HL-60 (cell line): ENCODE measurements around the gene MAP4.

Experiments
- DNase-seq, 2 experiments: peaks; one replicate each; pipeline ENCODE4 v3.0.0-alpha.2; 2010 to 2020; ENCODE audit warnings: low read depth in 1 of 2, low spot score in 1 of 2
- H3K27ac ChIP-seq: fragments of 250-450 bp; sonication (Bioruptor Pico); replicated peaks from 2 replicates; pipeline ENCODE4 v1.5.1; 2020; ENCODE audit warnings: mild to moderate bottlenecking, moderate library complexity
- H3K27me3 ChIP-seq: fragments of 250-450 bp; sonication (Bioruptor Pico); 2 replicates; pipeline ENCODE4 v1.5.1; 2021; ENCODE audit warnings: mild to moderate bottlenecking, moderate library complexity; ENCODE audit not compliant: insufficient read depth, poor library complexity, severe bottlenecking
- H3K4me3 ChIP-seq: replicated peaks from 2 replicates; pipeline ENCODE4 v1.5.1; 2011; ENCODE audit warnings: mild to moderate bottlenecking, control low read depth, low read length; ENCODE audit not compliant: insufficient read depth
- CTCF ChIP-seq: IDR thresholded peaks from one replicate; pipeline ENCODE4 v1.5.1; 2011; ENCODE audit warnings: low read length, control low read depth, inconsistent platforms; ENCODE audit not compliant: insufficient read depth
- GABPA ChIP-seq: IDR thresholded peaks from 2 replicates; pipeline ENCODE4 v1.6.1; 2012; ENCODE audit warnings: low read depth
- POLR2AphosphoS5 ChIP-seq: IDR thresholded peaks from 2 replicates; pipeline ENCODE4 v1.6.1; 2012; ENCODE audit warnings: low read depth
- REST ChIP-seq: IDR thresholded peaks from 2 replicates; pipeline ENCODE4 v1.6.1; 2012; ENCODE audit warnings: low read depth; ENCODE audit not compliant: insufficient replicate concordance
- SPI1 ChIP-seq: IDR thresholded peaks from 2 replicates; pipeline ENCODE4 v1.6.1; 2012; ENCODE audit warnings: low read depth, mild to moderate bottlenecking, borderline replicate concordance

The MAP4 gene

GRCh38 chr3:47989981-47990440, 26.2 kb downstream of the MAP4 start:
- peak; percentile 59 to 80 for DNase-seq
- TF ChIP-seq SPI1 (no peak), CTCF (peak; percentile 97), GABPA (no peak)
- no peak overlapping the region for H3K4me3 ChIP-seq
- H3K27ac ChIP-seq: no peak overlapping the region
- no peaks in the 10 kb centered on the region for H3K27me3 ChIP-seq

- Histone ChIP-seq H3K4me3 (no peak overlapping the region), H3K27me3 (no peaks in the 10 kb centered on the region), H3K27ac (no peak overlapping the region)
- no peak for DNase-seq
- TF ChIP-seq GABPA (no peak), REST (no peak), CTCF (no peak), SPI1 (no peak), POLR2AphosphoS5 (no peak)
Measured at GRCh38 chr3:47985381-47985780, 30.8 kb downstream of the MAP4 start.

- Histone ChIP-seq H3K27ac (no peak overlapping the region), H3K27me3 (no peaks in the 10 kb centered on the region), H3K4me3 (no peak overlapping the region)
- TF ChIP-seq SPI1 (no peak), POLR2AphosphoS5 (no peak), GABPA (no peak), REST (no peak), CTCF (no peak)
- DNase-seq: no peak
Measured at GRCh38 chr3:47984075-47984728, 32.0 kb downstream of the MAP4 start.

- H3K27me3 ChIP-seq: no peaks in the 10 kb centered on the region
- H3K4me3 ChIP-seq: no peak overlapping the region
- DNase-seq: no peak
- TF ChIP-seq SPI1: no peak
- TF ChIP-seq POLR2AphosphoS5: no peak
- H3K27ac ChIP-seq: no peak overlapping the region
Measured at GRCh38 chr3:47980795-47981194, 35.4 kb downstream of the MAP4 start.
